BLaER1 treated with 17β-estradiol and CSF1 and Interleukin-3, amounts not matched to agents 10 nM and 100 nM (cell line): ENCODE results near the gene MYOM3.

Experiments used
- H3K27ac ChIP-seq, 11 experiments: shearing (Covaris generic); formaldehyde crosslinking; 2 replicates each; pipeline ENCODE4 v1.8.1; 2022
- H3K27me3 ChIP-seq, 11 experiments: shearing (Covaris generic); formaldehyde crosslinking; 2 replicates each; pipeline ENCODE4 v1.8.1; 2022
- H3K36me3 ChIP-seq, 11 experiments: shearing (Covaris generic); formaldehyde crosslinking; 2 replicates each; pipeline ENCODE4 v1.8.1; 2022
- H3K4me1 ChIP-seq, 10 experiments: shearing (Covaris generic); formaldehyde crosslinking; 2 replicates each; pipeline ENCODE4 v1.8.1; 2022
- H3K4me2 ChIP-seq, 11 experiments: shearing (Covaris generic); formaldehyde crosslinking; 2 replicates each; pipeline ENCODE4 v1.8.1; 2022
- H3K4me3 ChIP-seq, 10 experiments: shearing (Covaris generic); formaldehyde crosslinking; 2 replicates each; pipeline ENCODE4 v1.8.1; 2022
- H3K9ac ChIP-seq, 11 experiments: shearing (Covaris generic); formaldehyde crosslinking; 2 replicates each; pipeline ENCODE4 v1.8.1; 2022
- H3K9me3 ChIP-seq, 11 experiments: shearing (Covaris generic); formaldehyde crosslinking; replicated peaks in 1 of 11; 2 replicates each; pipeline ENCODE4 v1.8.1; 2022
- H4K20me1 ChIP-seq, 11 experiments: shearing (Covaris generic); formaldehyde crosslinking; 2 replicates each; pipeline ENCODE4 v1.8.1; 2022
- Cebpa-rat ChIP-seq, 11 experiments: shearing (Covaris generic); IDR thresholded peaks; 2 replicates each; pipeline ENCODE4 v1.8.1; 2022

The MYOM3 gene

DNA sequence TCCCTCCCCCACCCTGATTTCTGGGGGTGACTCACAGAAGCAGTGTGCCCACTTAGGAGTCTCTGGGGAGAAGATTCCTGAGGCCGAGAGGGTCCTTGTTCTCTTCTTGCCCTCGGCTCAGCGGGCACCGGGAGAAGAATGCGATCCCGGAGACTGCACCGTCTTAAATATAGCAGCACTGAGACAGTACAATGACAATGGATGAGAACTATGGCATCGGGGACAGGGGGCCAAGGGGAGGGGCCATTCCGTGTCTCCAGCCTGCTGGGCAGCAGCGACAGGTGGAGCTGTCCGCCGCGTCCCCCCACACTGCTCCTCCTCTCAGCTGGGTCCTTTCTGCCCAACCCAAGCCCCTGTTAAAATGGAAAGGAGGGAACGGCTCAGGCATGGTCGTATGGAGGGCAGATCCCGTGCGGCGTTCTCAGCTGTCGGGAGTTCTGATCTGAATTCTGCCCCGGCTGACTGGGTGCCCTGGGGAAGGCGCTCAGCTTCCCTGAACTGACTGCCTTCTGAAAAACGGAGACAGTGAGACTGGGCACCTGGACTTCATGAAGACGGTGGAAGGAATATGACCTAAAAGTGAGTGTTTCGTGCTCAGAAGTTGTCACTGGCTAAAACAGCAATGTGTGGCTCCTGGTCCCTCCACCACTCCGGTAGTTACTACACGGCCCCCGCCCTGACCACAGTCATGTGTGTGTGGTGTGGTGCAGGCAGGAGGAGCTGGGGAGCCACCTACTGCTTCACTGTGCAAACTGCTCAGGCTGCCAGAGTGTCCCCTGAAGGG is at the start of gene MYOM3:
Gene MYOM3 (minus strand): TSS at position 140 of the 784 bp plus-strand sequence. CDS start 3,499 bp downstream, outside the sequence.
- H4K20me1 ChIP-seq, result no peaks in the 10 kb centered on the region
- H3K4me1 ChIP-seq, result peaks cover 11 to 29% (median 21%) of the 10 kb centered on the region in 10 experiments; a peak in 19 of 20 replicates
- no peak for TF ChIP-seq Cebpa-rat (IDR thresholded peaks at IDR 0.05)
- peak within 1 kb of the TSS in 2 of 10 experiments; percentile 12 to 15; a peak in 2 of 20 replicates for H3K4me3 ChIP-seq
- peaks cover 0 to 5% (median 0%) of the 10 kb centered on the region in 11 experiments; a peak in 1 of 22 replicates for H3K27me3 ChIP-seq
- H3K9me3 ChIP-seq, result no peaks in the 10 kb centered on the region
- peak within 1 kb of the TSS; percentile 42 to 79 (median 67) for H3K4me2 ChIP-seq
- peak within 1 kb of the TSS in 9 of 11 experiments; percentile 3 to 61 (median 23); a peak in 11 of 22 replicates for H3K9ac ChIP-seq
- no peaks in the 10 kb centered on the region for H3K36me3 ChIP-seq
- H3K27ac ChIP-seq, result 0 out of 22 replicates have a peak within 1 kb of the TSS, but pooled peaks of 1 of the 11 experiments have one; percentile 4

DNA sequence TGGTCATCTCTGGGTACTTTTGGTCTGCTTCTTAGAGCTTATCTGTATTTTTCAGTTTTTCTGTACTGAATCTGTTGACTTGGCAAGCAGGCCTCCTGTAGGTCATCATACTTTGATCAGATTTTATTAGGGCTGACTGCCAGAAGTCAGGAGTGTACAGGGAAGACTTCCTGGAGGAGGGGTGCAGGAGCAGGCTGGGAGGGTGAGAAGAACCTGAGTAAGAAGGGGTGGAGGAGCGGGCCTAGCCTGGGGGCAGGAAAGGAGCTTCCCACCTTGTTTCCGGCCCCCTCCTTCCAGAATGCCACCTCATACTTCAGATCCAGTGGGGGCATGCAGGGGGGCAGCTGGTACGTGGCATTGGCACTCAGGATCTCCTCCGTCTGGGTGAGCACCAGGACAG is 49.3 kb upstream of the MYOM3 start:
- no peak overlapping the region for H3K4me3 ChIP-seq
- no peak overlapping the region; a peak in 2 of 22 replicates for H3K4me2 ChIP-seq
- H3K36me3 ChIP-seq, result peaks cover 20 to 100% (median 78%) of the 10 kb centered on the region in 11 experiments
- peak overlapping the region in 1 of 11 experiments; percentile 26; a peak in 1 of 22 replicates for H3K27ac ChIP-seq
- H3K9me3 ChIP-seq, result no peaks in the 10 kb centered on the region; a peak in 1 of 22 replicates
- H3K27me3 ChIP-seq, result no peaks in the 10 kb centered on the region
- no peak overlapping the region for H3K9ac ChIP-seq
- no peak for TF ChIP-seq Cebpa-rat (IDR thresholded peaks at IDR 0.05)
- H3K4me1 ChIP-seq, result peaks cover 0 to 16% (median 7%) of the 10 kb centered on the region in 10 experiments; a peak in 8 of 20 replicates
- peaks cover 0 to 17% (median 0%) of the 10 kb centered on the region in 11 experiments; a peak in 4 of 22 replicates for H4K20me1 ChIP-seq

DNA sequence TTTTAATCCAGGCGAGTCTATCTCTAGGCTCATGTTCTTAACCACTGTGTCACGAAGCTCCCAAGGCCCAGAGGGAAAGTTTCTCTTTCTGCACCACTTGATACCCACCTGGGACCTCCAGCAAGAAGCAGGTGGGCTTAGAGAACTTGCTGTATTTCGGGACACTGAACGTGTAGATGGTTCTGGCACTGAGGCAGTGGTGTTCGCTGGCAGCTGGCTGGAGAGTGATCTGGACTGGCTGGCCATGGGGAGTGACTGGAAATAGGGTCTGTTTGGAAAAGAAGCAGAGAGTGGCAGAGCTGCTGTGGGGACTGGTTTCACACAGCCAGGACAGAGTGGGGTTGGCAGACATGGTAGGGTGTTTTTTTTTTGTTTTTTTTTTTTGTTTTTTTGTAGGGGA is 47.4 kb upstream of the MYOM3 start:
- no peak for TF ChIP-seq Cebpa-rat (IDR thresholded peaks at IDR 0.05)
- H3K4me1 ChIP-seq, result peaks cover 0 to 16% (median 7%) of the 10 kb centered on the region in 10 experiments; a peak in 8 of 20 replicates
- H3K36me3 ChIP-seq, result peaks cover 14 to 95% (median 70%) of the 10 kb centered on the region in 11 experiments
- H3K9ac ChIP-seq, result no peak overlapping the region
- H3K4me2 ChIP-seq, result no peak overlapping the region
- H3K27me3 ChIP-seq, result no peaks in the 10 kb centered on the region
- no peak overlapping the region for H3K27ac ChIP-seq
- H4K20me1 ChIP-seq, result peaks cover 0 to 17% (median 0%) of the 10 kb centered on the region in 11 experiments; a peak in 6 of 22 replicates
- H3K4me3 ChIP-seq, result no peak overlapping the region
- H3K9me3 ChIP-seq, result no peaks in the 10 kb centered on the region

DNA sequence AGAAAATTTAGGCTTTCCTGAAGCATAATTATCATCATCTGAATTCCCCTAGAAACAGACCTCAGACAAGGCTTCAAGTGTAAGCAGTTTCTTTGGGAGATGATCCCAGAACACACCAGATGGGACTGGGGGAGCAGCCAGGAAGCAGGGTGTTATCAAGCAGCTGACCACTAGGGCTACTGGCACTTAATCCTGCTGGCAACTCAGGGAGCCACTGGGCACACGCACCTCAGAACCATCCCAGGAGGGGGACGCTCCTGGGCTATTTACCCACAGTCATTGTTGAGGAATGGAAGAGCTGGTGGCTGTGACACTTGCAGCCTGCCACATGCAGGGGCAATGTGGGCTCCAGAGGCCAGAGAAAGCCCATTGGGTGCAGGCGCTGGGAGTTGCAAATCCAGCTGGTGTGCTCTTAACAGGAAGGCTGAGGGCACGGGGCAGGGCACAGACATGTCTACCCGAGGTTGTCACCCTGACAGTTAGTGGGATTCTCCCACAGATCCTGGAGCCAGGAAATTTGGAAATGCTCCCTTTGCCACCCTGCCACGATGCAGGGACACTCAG is 46.1 kb upstream of the MYOM3 start:
- no peak for TF ChIP-seq Cebpa-rat (IDR thresholded peaks at IDR 0.05)
- H4K20me1 ChIP-seq, result peaks cover 0 to 17% (median 0%) of the 10 kb centered on the region in 11 experiments; a peak in 6 of 22 replicates
- no peak overlapping the region for H3K27ac ChIP-seq
- no peak overlapping the region for H3K9ac ChIP-seq
- peaks cover 14 to 82% (median 60%) of the 10 kb centered on the region in 11 experiments for H3K36me3 ChIP-seq
- no peaks in the 10 kb centered on the region for H3K9me3 ChIP-seq
- no peak overlapping the region for H3K4me2 ChIP-seq
- H3K4me3 ChIP-seq, result no peak overlapping the region
- no peaks in the 10 kb centered on the region for H3K27me3 ChIP-seq
- H3K4me1 ChIP-seq, result peaks cover 0 to 16% (median 7%) of the 10 kb centered on the region in 10 experiments; a peak in 8 of 20 replicates

DNA sequence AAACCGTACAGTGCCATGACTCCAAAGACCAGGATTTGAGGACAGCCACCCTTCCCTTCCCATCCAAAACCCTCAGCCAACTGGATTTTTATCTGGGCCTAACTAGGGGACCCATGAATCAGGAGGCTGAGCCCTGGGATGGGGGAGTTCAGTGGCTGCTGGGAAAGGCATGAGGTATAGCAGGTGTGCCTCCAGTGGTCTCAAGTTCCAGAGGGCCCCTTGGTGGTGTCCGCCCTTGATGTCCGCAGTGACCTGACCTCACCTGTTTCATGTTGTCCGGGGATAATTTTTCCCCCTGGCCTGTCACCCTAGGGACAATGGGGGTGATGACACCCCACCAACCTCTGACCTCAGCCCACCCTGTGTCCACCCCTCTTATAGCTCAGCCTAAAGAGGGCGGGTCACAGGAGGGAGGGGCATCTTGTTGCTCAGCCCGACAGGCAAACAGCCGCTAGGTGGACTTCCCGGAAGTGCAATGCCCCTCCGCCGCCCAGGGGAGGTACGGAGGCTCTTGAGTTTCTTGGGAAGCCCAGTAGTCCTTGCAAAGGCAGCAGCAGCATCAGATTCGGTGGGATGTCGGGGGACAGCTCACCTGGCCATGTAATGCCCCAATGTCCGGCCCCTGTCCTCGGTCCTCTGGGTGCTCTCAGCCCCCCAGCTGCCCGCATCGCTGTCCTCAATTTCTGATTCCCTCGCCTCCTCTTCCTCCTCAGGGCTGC is 44.8 kb upstream of the MYOM3 start:
- H3K4me2 ChIP-seq, result no peak overlapping the region
- H3K4me3 ChIP-seq, result no peak overlapping the region
- peaks cover under 1 to 10% (median 5%) of the 10 kb centered on the region in 11 experiments; a peak in 18 of 22 replicates for H3K27me3 ChIP-seq
- H3K36me3 ChIP-seq, result peaks cover 14 to 69% (median 55%) of the 10 kb centered on the region in 11 experiments
- H3K9me3 ChIP-seq, result no peaks in the 10 kb centered on the region
- TF ChIP-seq Cebpa-rat (IDR thresholded peaks at IDR 0.05), result no peak
- peaks cover 0 to 17% (median 0%) of the 10 kb centered on the region in 11 experiments; a peak in 6 of 22 replicates for H4K20me1 ChIP-seq
- H3K27ac ChIP-seq, result no peak overlapping the region
- H3K4me1 ChIP-seq, result peaks cover 0 to 14% (median 7%) of the 10 kb centered on the region in 10 experiments; a peak in 9 of 20 replicates
- no peak overlapping the region for H3K9ac ChIP-seq

DNA sequence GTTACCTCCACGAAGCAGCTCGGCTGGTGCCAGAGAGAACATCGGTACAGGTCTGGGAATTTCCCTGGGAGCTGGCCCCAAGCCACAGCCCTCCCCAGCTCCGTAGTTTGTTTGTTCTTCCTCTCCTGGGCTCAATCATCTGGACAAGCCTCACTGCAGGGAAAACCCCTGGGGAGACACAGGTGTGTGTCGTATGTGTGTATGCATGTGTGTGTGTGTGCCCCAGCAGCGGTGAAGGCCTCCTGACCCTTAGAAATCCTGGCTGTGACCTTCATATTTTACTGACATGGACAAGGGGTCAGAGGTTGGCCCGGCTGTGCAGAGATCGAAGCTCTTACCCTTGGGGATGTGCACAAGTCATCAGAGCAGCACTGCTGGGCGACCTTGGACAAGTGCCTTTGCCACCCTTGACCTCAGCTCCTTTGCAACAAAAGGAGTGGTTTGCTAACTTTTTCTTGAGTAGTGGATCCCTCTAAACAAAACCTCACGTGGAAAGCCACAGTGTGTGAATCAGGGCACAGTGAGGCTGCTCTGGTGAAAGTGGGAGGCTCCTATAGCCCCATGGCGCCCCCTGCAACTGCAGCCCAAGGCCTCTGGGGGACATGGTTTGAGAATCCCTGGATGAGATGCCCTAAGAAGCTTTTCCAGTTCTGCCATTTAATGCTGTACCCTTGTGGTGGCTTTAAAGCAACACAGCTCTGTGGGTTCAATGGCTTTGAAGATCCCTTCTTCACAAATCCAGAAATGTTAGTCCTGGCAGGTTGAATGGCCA is 43.3 kb upstream of the MYOM3 start:
- no peak overlapping the region for H3K27ac ChIP-seq
- H4K20me1 ChIP-seq, result peaks cover 0 to 17% (median 0%) of the 10 kb centered on the region in 11 experiments; a peak in 6 of 22 replicates
- H3K36me3 ChIP-seq, result peaks cover 14 to 54% (median 48%) of the 10 kb centered on the region in 11 experiments
- H3K4me3 ChIP-seq, result no peak overlapping the region
- no peak for TF ChIP-seq Cebpa-rat (IDR thresholded peaks at IDR 0.05)
- peaks cover 12 to 23% (median 20%) of the 10 kb centered on the region in 11 experiments for H3K27me3 ChIP-seq
- peaks cover under 1 to 20% (median 10%) of the 10 kb centered on the region in 10 experiments; a peak in 19 of 20 replicates for H3K4me1 ChIP-seq
- H3K9ac ChIP-seq, result no peak overlapping the region
- no peak overlapping the region for H3K4me2 ChIP-seq
- no peaks in the 10 kb centered on the region for H3K9me3 ChIP-seq

DNA sequence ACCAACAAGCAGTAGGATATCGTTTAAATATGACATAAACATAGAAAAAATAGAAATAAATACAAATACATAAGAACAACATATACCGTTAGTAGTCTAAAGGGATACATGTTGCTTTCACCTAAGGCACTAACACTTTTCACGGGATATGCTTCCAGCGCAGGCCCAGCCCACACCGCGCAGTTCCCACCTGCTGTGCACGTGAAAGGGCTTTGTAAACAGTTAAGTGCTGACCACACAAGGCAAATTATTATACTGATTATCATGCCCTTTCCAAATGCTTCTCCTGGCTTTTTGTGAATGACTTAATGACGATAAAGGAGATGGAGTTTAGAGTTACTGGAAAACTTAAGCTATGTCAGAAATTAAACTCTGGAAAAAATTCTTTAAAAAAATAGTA is 42.3 kb upstream of the MYOM3 start:
- Histone ChIP-seq H3K9ac (no peak overlapping the region), H3K4me1 (peaks cover 10 to 29% (median 18%) of the 10 kb centered on the region in 10 experiments; a peak in 19 of 20 replicates), H3K27ac (no peak overlapping the region), H4K20me1 (peaks cover 0 to 16% (median 0%) of the 10 kb centered on the region in 11 experiments; a peak in 6 of 22 replicates), H3K4me3 (no peak overlapping the region), H3K9me3 (no peaks in the 10 kb centered on the region), H3K36me3 (peaks cover 5 to 44% (median 38%) of the 10 kb centered on the region in 11 experiments), H3K4me2 (no peak overlapping the region), H3K27me3 (peaks cover 12 to 32% (median 24%) of the 10 kb centered on the region in 11 experiments)
- no peak for TF ChIP-seq Cebpa-rat (IDR thresholded peaks at IDR 0.05)
